GF-D8 (cell line): ENCODE measurements around the gene VDR.

Experiments
- DNase-seq: peaks from one replicate; lab custom pipeline; 2025; lab: John Stamatoyannopoulos, UW

Gene VDR

DNA sequence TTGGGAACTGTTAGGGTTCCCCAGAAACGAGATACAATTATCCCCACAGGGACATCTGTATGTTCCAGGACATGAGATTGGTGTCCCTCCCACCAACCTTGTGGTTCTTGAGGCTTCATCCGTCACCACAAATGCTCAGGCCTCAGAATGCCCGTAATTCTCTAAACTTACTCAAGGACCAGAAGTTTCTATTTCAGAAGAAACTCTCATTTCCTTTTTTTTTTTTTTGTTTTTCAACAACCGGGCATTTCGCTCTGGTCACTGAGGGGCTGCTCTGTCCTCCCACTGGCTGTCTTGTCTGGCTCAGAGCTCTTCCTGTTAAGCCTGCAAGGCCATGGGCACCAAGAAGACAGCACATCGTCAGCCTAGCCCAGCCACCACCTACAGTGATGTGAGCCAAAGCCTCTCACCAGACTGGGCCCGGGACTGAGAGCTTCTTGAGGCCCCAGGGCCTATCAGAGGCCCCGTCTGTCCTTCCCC lies 36.2 kb downstream of the VDR start:
- no peak for DNase-seq

DNA sequence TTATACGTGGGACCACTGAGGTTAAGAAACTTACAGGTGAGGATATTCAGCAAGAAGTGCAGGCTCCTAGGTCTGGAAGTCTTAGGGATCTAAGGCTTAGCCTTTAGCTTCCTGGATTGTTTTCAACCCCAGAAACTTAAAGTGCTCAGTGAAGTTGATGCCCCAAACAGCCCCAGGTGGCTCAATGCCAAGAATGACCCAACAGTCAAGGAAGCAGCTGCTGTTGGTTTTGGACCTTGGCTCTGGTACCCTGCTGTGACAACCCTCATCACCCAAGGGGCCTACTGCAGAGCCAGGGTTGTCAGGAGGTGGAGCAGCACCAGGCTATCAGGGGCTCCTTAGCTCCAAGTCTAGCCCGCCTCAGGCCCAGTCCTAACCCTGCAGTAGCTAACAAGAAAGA lies 36.8 kb downstream of the VDR start:
- DNase-seq = no peak

DNA sequence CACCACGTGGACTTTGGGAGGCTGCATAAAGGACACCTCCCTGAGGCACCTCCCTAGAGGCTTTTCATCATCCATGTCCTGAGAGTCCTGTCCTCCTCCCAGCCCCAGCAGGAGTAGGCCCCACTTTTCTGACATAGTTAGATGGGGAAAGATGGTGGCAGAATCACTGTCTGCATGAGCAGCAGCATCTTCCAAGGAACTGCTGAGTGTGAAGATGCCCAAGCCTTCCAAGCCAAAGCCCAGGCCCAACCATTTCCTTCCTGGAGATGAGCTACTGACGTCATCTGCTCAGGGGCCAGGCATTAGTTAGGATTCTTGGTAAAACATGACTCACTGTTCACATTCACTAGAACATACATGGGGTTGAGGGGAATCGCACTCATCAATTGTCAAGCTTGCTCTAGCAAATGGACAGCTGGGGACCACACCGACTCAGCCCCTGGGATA lies 37.3 kb downstream of the VDR start:
- no peak for DNase-seq

GRCh38 chr12:47864646-47865235 lies 40.1 kb downstream of the VDR start:
- DNase-seq = no peak

GRCh38 chr12:47863985-47864384 lies 40.8 kb downstream of the VDR start:
- DNase-seq = no peak

- DNase-seq = no peak
Observed at GRCh38 chr12:47863467-47863866, 41.3 kb downstream of the VDR start.

DNA sequence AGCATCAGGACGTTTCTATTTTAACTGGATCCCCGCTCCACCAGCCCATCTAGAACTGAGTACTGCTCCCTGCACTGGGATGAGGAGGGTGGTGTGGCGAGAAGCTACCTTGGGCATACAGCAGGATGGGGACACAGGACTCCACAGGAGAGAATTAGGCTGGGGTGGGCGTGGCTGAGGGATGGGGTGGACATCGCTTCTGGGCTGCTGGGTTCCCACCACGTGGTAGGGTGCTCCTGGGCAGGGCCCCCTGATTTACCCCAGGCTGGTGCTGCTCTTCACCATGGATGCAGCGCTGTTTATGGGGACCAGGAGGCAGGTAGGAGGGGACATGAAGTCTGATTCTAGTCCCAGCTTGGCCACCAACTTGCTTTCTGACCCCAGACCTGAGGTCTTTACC lies 41.9 kb downstream of the VDR start:
- DNase-seq = no peak

DNA sequence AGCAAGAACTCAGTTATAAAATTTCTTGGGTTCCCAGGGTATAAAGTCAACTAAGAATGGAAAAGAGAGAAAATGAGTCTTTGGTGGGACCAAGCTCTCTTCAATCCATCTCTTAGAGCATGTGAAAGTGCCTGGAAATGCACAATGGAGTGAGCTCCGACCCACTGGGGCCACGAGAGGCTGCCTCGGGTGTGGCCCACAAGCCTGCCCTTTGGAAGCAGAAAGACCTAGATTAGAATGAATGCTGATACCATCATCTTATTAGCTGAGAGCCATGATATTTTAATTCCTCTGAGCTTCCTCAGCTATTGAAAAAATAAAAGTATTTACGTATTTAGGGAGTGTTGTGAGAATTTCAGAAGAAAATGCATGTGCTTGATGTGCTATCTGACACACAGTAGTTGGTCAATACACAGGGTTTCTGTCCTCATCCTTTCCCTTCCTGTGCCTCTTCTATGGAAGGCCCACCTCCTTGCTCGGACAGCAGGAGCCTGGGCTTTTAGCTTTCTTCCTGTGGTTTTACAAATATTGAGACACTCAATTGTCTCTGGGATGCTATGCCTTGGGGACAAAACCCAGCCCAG lies 42.5 kb downstream of the VDR start:
- DNase-seq = no peak

- DNase-seq = no peak
Observed at GRCh38 chr12:47860873-47861272, 43.9 kb downstream of the VDR start.

DNA sequence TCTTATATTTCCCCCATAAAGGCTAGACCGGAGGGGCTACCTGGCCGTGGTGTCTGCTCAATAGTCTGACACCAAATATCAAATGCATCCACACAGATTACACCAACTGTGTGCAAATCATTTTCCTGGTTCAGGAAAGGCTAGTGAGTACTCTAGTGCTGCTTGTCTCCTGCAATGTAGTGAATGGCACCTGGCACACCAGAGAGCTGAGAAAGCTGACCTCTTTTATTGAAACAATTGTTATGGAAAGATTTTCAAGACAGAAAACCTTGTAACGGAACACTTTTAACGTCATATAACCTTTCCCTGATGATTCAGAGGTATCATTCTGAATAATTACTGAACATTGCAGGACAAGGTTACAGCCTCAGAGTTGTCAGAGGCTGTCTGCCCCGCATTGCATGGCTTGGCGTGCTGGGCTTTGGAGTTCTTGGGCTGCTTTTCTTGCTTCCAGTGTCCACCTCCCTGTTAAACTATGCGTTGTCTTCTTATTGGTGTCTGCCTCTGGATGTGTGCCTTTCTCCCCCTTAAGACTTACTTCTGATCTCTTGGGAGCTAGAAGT lies 44.4 kb downstream of the VDR start:
- DNase-seq = no peak

- DNase-seq = no peak
Observed at GRCh38 chr12:47858511-47859266, 46.1 kb downstream of the VDR start.

DNA sequence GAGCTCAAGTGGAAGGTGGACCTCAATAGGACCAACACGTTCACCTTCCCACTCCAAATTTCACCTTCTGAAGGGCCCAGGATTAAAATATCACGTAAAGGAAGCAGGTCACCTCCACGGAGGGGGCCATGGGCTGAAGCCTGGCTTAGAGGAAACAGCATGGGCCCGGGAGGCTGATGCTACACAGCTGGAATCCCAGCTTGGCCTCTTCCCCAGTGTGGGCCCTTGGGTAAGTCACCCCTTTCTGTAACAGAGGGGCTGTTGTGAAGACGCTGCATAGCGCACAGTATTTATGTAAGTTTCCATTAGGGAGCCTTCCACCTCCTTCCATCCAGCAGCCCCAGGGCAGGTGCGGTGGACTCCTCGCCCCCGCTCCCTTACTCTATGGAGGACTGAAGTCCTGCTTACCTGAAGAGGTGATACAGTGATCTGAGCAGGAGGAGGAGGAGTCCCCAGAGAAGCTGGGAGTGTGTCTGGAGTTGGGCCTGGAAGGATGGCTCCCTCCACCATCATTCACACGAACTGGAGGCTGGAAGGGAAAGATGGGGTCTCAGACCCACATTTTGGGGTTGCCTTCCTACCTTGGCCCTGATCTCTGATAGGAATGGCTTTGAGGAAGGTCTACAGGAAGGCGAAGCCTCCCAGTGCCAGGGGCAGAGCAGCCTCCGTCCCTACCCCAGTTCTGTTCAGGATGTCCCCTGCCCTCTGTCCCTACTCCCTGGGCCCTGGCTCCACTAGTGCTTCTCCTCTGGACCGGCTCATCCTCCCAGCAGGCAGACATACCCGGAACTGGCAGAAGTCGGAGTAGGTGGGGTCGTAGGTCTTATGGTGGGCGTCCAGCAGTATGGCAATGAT lies 47.8 kb downstream of the VDR start:
- no peak for DNase-seq

DNA sequence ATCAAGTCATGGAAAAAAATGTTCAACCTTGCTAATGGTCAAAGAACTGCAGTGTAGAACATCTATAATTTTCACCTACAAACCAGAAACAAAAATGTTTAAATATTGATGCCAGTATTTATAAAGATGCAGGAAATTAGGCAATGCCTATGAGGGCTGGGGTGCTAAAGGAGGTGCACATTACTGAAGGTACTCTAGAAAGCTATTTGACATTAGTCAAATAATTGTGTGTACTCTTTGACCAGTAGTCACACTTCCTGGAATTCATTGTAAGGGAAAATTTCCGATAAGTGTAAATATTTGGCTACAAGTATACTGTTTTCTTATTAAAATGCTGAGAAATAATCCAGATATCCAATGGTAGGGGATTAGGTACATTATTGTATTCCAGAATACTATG lies 48.7 kb downstream of the VDR start:
- DNase-seq = no peak

DNA sequence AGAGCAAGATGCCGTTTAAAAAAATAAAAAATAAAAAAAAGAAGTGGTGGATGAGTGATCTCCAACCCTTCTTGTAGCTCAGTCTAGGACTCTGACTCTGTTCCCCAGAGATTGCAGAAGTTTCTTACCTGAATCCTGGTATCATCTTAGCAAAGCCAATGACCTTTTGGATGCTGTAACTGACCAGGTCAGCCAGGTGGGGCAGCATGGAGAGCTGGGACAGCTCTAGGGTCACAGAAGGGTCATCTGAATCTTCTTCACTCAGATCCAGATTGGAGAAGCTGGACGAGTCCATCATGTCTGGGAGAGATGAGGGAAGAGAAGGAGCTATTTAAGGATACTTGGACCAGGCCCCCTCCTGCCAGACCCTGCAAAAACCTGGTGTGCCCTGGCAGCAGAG lies 49.3 kb downstream of the VDR start:
- DNase-seq = no peak

- DNase-seq = no peak
Observed at GRCh38 chr12:47854531-47854930, 50.3 kb downstream of the VDR start.

DNA sequence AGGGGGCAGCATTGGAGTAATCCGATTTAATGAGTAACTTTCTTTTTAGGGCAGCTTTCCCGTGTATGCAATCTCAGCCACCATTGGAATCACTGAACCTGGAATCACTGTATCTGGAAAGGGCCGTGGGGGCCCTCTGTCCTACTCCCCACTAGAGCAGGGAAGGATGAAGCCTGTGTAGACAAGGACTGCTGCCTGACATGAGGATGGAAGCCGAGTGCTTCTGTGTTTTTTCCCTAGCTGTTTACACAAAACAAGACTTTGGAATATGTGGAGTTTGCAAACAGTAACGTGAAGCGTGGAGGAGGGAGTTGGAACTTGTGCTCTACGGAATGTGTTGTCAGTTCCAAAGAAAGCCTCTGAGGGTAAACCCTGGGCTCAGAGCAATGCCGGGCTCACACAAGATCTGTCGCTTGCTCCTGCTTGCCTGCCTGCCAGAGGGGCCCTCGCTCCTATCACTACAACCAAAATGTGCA lies 52.7 kb downstream of the VDR start:
- DNase-seq = no peak

DNA sequence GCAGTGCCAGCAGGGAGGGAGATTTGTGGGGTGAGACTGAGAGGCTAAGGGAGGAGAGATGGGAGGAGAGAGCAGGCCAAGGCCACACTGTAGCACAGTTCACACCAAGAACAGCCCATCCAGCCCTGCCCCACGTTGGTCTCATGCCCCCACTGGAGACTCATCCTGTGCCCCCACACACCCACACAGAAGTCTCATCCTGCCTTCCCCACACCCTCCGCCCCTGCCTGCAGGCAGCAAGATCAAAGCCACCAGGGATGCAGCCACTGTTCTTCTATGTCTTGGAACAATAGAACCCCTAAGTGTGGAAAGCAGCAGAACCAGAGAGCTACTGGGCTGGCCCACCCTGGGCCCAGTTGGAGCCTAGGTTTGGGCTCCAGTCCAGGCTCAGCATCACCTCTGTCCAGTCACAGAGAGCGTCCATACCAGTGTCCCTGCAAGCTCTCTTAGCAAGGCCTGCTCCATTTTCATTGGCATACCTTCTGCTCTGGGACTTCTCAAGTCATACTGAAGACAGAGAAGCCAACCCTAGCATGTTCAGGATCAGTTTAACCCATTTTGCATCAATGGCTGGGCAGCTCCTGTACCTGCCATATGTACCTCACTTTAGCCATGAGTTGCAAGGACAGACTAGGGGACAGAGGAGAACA lies 53.4 kb downstream of the VDR start:
- no peak for DNase-seq

GRCh38 chr12:47850153-47851084 lies 54.4 kb downstream of the VDR start:
- no peak for DNase-seq

GRCh38 chr12:47849261-47849660 lies 55.5 kb downstream of the VDR start:
- no peak for DNase-seq

GRCh38 chr12:47848853-47849252 lies 55.9 kb downstream of the VDR start:
- no peak for DNase-seq
